ENCODE data around the gene CEBPA.

DNA sequence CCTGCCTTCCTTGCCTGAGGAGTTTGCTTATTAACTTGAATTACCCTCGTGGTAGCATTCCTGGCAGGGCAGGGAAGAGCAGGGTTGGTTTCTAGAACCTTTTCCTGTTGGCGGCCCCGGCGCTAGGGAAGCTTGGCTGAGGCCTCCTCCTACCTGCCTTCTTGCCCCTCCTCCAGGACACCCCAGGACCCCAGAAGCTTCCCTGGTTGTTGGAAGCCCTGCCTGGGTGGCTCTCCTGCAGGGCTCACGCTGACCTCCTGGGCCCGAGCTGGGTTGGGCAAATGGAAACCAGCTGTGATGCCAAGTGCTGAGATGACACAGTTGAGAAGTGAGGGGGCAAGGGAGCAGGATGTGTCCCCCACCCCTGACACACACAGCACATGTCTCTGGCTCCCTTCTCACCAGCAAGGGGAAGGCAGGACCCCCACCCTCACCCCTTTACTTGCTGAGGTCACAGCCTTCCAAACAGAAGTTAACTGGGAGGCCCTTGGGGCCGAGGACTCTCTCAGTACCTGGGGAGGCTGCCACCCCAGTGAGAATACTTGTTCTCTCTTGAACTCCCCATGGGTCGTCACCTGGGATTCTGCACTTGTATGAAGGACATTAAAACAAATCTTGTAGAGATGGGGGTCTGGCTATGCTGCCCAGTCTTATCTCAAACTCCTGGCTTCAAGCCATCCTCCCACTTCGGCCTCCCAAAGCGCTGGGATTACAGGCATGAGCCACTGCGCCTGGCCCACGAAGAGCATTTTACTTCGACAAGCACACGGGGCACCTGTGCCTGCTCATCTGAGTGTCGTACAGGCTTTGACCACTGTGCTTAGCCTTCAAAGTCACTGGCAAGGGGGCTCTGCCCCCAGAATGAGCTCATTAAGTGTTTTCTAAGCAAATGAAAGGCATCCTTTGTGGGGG, 10.5 kb downstream of the CEBPA start:
- no peak for TF ChIP-seq POLR2A (IDR thresholded peaks at IDR 0.05)
- TF ChIP-seq, protein P1, sequence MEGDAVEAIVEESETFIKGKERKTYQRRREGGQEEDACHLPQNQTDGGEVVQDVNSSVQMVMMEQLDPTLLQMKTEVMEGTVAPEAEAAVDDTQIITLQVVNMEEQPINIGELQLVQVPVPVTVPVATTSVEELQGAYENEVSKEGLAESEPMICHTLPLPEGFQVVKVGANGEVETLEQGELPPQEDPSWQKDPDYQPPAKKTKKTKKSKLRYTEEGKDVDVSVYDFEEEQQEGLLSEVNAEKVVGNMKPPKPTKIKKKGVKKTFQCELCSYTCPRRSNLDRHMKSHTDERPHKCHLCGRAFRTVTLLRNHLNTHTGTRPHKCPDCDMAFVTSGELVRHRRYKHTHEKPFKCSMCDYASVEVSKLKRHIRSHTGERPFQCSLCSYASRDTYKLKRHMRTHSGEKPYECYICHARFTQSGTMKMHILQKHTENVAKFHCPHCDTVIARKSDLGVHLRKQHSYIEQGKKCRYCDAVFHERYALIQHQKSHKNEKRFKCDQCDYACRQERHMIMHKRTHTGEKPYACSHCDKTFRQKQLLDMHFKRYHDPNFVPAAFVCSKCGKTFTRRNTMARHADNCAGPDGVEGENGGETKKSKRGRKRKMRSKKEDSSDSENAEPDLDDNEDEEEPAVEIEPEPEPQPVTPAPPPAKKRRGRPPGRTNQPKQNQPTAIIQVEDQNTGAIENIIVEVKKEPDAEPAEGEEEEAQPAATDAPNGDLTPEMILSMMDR (IDR thresholded peaks at IDR 0.05) = no peak
